Keratinocyte (primary cell): ENCODE measurements around the gene GRK5.

ENCODE experiments used
- EZH2 ChIP-seq: IDR thresholded peaks from one replicate; pipeline ENCODE4 v1.6.1; 2012; ENCODE audit warnings: inconsistent platforms, mild to moderate bottlenecking, low read length, moderate library complexity
- TF ChIP-seq, protein P1 (sequence below), 3 experiments: IDR thresholded peaks in 1 of 3; conservative IDR thresholded peaks in 1 of 3; optimal IDR thresholded peaks in 1 of 3; 2 replicates in 2 of 3; 3 replicates in 1 of 3; pipeline versions ENCODE3 to v1.5.1; 2011; ENCODE audit warnings: low read length in 3 of 3, mild to moderate bottlenecking in 3 of 3, moderate library complexity in 2 of 3, control low read depth in 1 of 3, inconsistent platforms in 1 of 3; ENCODE audit not compliant: insufficient read depth in 2 of 3; ENCODE audit errors: extremely low read depth in 1 of 3

DNA sequence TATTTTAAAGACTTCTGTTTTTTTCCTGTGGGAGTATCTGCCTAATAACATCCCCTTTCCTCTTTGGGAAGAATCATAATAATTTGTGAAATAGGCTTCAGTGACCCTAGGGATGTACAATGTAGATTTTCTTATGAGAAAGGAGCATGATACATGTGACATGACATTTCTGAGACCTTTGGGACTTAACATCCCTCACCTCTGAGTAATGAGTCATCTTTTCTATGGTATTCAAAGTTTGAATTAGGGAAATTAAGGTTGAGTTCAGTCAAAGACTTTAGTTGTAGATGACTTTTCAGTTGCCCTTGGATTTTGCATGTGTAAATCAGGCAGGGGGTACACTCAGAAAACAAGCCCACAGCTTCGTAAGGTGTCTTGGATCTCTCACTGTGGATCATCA lies 14.3 kb downstream of the GRK5 start:
- TF ChIP-seq, protein P1, sequence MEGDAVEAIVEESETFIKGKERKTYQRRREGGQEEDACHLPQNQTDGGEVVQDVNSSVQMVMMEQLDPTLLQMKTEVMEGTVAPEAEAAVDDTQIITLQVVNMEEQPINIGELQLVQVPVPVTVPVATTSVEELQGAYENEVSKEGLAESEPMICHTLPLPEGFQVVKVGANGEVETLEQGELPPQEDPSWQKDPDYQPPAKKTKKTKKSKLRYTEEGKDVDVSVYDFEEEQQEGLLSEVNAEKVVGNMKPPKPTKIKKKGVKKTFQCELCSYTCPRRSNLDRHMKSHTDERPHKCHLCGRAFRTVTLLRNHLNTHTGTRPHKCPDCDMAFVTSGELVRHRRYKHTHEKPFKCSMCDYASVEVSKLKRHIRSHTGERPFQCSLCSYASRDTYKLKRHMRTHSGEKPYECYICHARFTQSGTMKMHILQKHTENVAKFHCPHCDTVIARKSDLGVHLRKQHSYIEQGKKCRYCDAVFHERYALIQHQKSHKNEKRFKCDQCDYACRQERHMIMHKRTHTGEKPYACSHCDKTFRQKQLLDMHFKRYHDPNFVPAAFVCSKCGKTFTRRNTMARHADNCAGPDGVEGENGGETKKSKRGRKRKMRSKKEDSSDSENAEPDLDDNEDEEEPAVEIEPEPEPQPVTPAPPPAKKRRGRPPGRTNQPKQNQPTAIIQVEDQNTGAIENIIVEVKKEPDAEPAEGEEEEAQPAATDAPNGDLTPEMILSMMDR (optimal IDR thresholded peaks at IDR 0.05 in 1 of 3, IDR thresholded peaks at IDR 0.05 in 1 of 3, conservative IDR thresholded peaks at IDR 0.05 in 1 of 3; ENCODE audit: extremely low read depth in 1 of 3, insufficient read depth in 2 of 3, low read length in 3 of 3): no peak
- no peak for TF ChIP-seq EZH2
